ENCODE measurements around the gene SEL1L3. TPM values are rescaled to one million over a fixed set of nuclear protein-coding genes. Genes with fewer than 3 reads are reported as not detected.

Gene SEL1L3
- total RNA-seq, 2 donors from 2014 or later: 14.9 to 24.5 TPM

GRCh38 chr4:25865586-25865985 lies 2.8 kb upstream of the SEL1L3 start:
- no peaks in the 10 kb centered on the region for H3K9me3 ChIP-seq (ENCODE audit: control insufficient read depth, low read length)
- WGBS, 2 experiments (ENCODE audit: insufficient coverage in 1 of 2, insufficient read length in 1 of 2): 71% methylated on average over 4 of the region's 4 CpGs; no CpG with 5 or more reads in 1 of the 2 experiments
- no peaks in the 10 kb centered on the region for H3K36me3 ChIP-seq (ENCODE audit: control insufficient read depth, insufficient read depth, low read length)
- Mint-ChIP-seq H3K4me3 (no peak overlapping the region), H3K27ac (no peak overlapping the region), H3K4me1 (peaks cover 10% of the 10 kb centered on the region), H3K36me3 (ENCODE audit: low read depth) (no peaks in the 10 kb centered on the region), H3K27me3 (ENCODE audit: insufficient read depth) (peaks cover 49% of the 10 kb centered on the region), H3K9me3 (no peaks in the 10 kb centered on the region)
- peak; percentile 76 for DNase-seq
- H3K4me1 ChIP-seq (ENCODE audit: control insufficient read depth, insufficient read depth, low read length): no peaks in the 10 kb centered on the region
- peaks cover 44% of the 10 kb centered on the region for H3K27me3 ChIP-seq (ENCODE audit: control insufficient read depth, insufficient read depth, low read length, poor library complexity, severe bottlenecking)
- no peak overlapping the region for H3K9ac ChIP-seq (ENCODE audit: extremely low read depth, low read length, poor library complexity, severe bottlenecking)
- TF ChIP-seq CTCF (conservative IDR thresholded peaks at IDR 0.05): no peak
- no peak overlapping the region for H3K4me3 ChIP-seq (ENCODE audit: low read length)
- H3K27ac ChIP-seq (ENCODE audit: low read depth, low read length): no peak overlapping the region

GRCh38 chr4:25863831-25864418 lies 1.1 kb upstream of the SEL1L3 start:
- H3K36me3 Mint-ChIP-seq (ENCODE audit: low read depth): no peaks in the 10 kb centered on the region
- no peak overlapping the region for H3K9ac ChIP-seq (ENCODE audit: extremely low read depth, low read length, poor library complexity, severe bottlenecking)

GRCh38 chr4:25863347-25863784 lies 578 bp upstream of the SEL1L3 start:
- H3K27me3 Mint-ChIP-seq (ENCODE audit: insufficient read depth): peaks cover 54% of the 10 kb centered on the region
- no peak overlapping the region for H3K27ac Mint-ChIP-seq
- H3K36me3 Mint-ChIP-seq (ENCODE audit: low read depth): no peaks in the 10 kb centered on the region
- peak; percentile 74 for TF ChIP-seq CTCF (conservative IDR thresholded peaks at IDR 0.05)
- peak; percentile 84 for DNase-seq
- Histone ChIP-seq H3K27ac (ENCODE audit: low read depth, low read length) (no peak overlapping the region), H3K27me3 (ENCODE audit: control insufficient read depth, insufficient read depth, low read length, poor library complexity, severe bottlenecking) (peaks cover 50% of the 10 kb centered on the region), H3K9me3 (ENCODE audit: control insufficient read depth, low read length) (no peaks in the 10 kb centered on the region), H3K36me3 (ENCODE audit: control insufficient read depth, insufficient read depth, low read length) (no peaks in the 10 kb centered on the region), H3K9ac (ENCODE audit: extremely low read depth, low read length, poor library complexity, severe bottlenecking) (no peak overlapping the region), H3K4me1 (ENCODE audit: control insufficient read depth, insufficient read depth, low read length) (no peaks in the 10 kb centered on the region), H3K4me3 (ENCODE audit: low read length) (peak overlapping the region; percentile 77)
- H3K4me3 Mint-ChIP-seq: peak overlapping the region; percentile 70
- no peaks in the 10 kb centered on the region for H3K9me3 Mint-ChIP-seq
- 3 to 5% methylated on average over 12 to 26 of the region's 26 CpGs for WGBS, 2 experiments (ENCODE audit: insufficient coverage in 1 of 2, insufficient read length in 1 of 2)
- H3K4me1 Mint-ChIP-seq: peaks cover 10% of the 10 kb centered on the region

More at GRCh38 chr4:25863831-25864418, 1.1 kb upstream of the SEL1L3 start:
- peak overlapping the region; percentile 70 for H3K4me3 Mint-ChIP-seq
- Histone ChIP-seq H3K27ac (ENCODE audit: low read depth, low read length) (no peak overlapping the region), H3K4me1 (ENCODE audit: control insufficient read depth, insufficient read depth, low read length) (no peaks in the 10 kb centered on the region), H3K36me3 (ENCODE audit: control insufficient read depth, insufficient read depth, low read length) (no peaks in the 10 kb centered on the region), H3K9me3 (ENCODE audit: control insufficient read depth, low read length) (no peaks in the 10 kb centered on the region), H3K27me3 (ENCODE audit: control insufficient read depth, insufficient read depth, low read length, poor library complexity, severe bottlenecking) (peaks cover 50% of the 10 kb centered on the region), H3K4me3 (ENCODE audit: low read length) (peak overlapping the region; percentile 77)
- H3K27me3 Mint-ChIP-seq (ENCODE audit: insufficient read depth): peaks cover 58% of the 10 kb centered on the region
- peaks cover 10% of the 10 kb centered on the region for H3K4me1 Mint-ChIP-seq
- 50 to 84% methylated on average over 12 to 29 of the region's 29 CpGs for WGBS, 2 experiments (ENCODE audit: insufficient coverage in 1 of 2, insufficient read length in 1 of 2)
- DNase-seq: peak; percentile 74
- no peak for TF ChIP-seq CTCF (conservative IDR thresholded peaks at IDR 0.05)
- no peaks in the 10 kb centered on the region for H3K9me3 Mint-ChIP-seq
- no peak overlapping the region for H3K27ac Mint-ChIP-seq

All from endodermal cell (in vitro differentiated cells).